Uterus (tissue), 4 donors: ENCODE results near the gene DDX25. TPM values are rescaled to one million over a fixed set of nuclear protein-coding genes. Genes with fewer than 3 reads are reported as not detected.

Source experiments
- DNase-seq, 2 donors: peaks; one replicate each; pipeline ENCODE4 v3.0.0-alpha.2; 2019 to 2020
- H3K27ac ChIP-seq, 2 donors: fragments of 200-600 bp; sonication (generic); 1 replicate in 1 of 2; 2 replicates in 1 of 2; pipeline ENCODE4 v1.5.1; 2016 to 2018
- H3K27me3 ChIP-seq, 2 donors: fragments of 200-600 bp; sonication (generic); one replicate each; pipeline ENCODE4 v1.5.1; 2018 to 2019; ENCODE audit warnings: control low read depth in 1 of 2
- H3K36me3 ChIP-seq, 2 donors: fragments of 200-600 bp; sonication (generic); one replicate each; pipeline ENCODE4 v1.5.1; 2019; ENCODE audit warnings: control low read depth in 1 of 2
- H3K4me1 ChIP-seq, 2 donors: fragments of 200-600 bp; sonication (generic); one replicate each; pipeline ENCODE4 v1.5.1; 2018 to 2019; ENCODE audit warnings: control low read depth in 1 of 2
- H3K4me3 ChIP-seq, 2 donors: fragments of 200-600 bp; sonication (generic); 1 replicate in 1 of 2; 2 replicates in 1 of 2; pipeline ENCODE4 v1.5.1; 2018 to 2019; ENCODE audit warnings: mild to moderate bottlenecking in 1 of 2
- H3K9me3 ChIP-seq, 2 donors: fragments of 200-600 bp; sonication (generic); one replicate each; pipeline ENCODE4 v1.5.1; 2019; ENCODE audit warnings: control low read depth in 1 of 2
- POLR2A ChIP-seq, 2 donors: fragments of 450-650 bp; IDR thresholded peaks; one replicate each; pipeline ENCODE4 v1.6.1; 2016; ENCODE audit warnings: antibody characterized with exemption in 2 of 2, mild to moderate bottlenecking in 1 of 2, moderate library complexity in 1 of 2
- intact Hi-C: fragments of 100-400 bp; cut with DNase I; formaldehyde crosslinking; loops from one replicate; pipeline ENCODE4 v1.15.1; 2023; ENCODE audit warnings: low total_unique reads
- total RNA-seq, 4 donors: library from RNA; depleted of rRNA in 3 of 4; stranded (reverse); fragments of >200 nt in 3 of 4; gene quantifications; one replicate each; pipeline versions ENCODE4 v1.1.0 to v1.2.4, GENCODE V29; 2014 to 2023
- TF ChIP-seq, protein P1 (sequence below), 4 experiments: fragments of 200-600 bp in 2 of 4; fragments of 450-650 bp in 2 of 4; sonication (generic) in 2 of 4; IDR thresholded peaks; one replicate each; pipeline ENCODE4 v1.5.1; 2016 to 2019; ENCODE audit warnings: antibody characterized with exemption in 4 of 4, mild to moderate bottlenecking in 2 of 4, moderate library complexity in 1 of 4
- donor health status: DM: yes; HTN: yes; CAD: no.

Gene DDX25
- total RNA-seq, 4 donors from 2014 or later = 0.46 to 1.1 TPM; not detected in 2

DNA sequence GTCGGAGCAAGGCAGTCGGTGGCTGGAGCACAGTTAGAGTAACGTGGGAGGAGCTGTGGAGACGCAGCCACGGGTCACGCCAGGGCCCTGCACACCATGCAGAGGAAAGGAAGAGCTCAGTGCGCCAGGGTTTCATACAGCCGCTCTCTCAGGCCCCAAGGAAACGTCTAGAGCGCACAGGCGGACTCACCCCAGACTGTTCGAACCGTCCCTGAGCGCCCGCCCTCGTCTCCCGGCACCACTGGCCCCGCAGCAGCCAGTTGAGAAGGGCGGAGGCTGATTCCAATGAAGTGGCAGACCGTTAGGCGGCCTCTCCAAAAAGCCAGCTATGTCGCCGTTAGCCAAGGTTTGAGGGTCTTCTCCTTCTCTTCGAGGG lies 17.3 kb upstream of the DDX25 start:
- intact Hi-C loops = no loop called here
- H3K9me3 ChIP-seq = no peaks in the 10 kb centered on the region
- H3K36me3 ChIP-seq = no peaks in the 10 kb centered on the region
- no peaks in the 10 kb centered on the region for H3K4me1 ChIP-seq
- H3K27me3 ChIP-seq = no peaks in the 10 kb centered on the region
- H3K4me3 ChIP-seq = peak overlapping the region; percentile 61 to 91
- peak; percentile 29 to 46 for DNase-seq
- H3K27ac ChIP-seq = peak overlapping the region; percentile 87 to 96
- TF ChIP-seq, protein P1, sequence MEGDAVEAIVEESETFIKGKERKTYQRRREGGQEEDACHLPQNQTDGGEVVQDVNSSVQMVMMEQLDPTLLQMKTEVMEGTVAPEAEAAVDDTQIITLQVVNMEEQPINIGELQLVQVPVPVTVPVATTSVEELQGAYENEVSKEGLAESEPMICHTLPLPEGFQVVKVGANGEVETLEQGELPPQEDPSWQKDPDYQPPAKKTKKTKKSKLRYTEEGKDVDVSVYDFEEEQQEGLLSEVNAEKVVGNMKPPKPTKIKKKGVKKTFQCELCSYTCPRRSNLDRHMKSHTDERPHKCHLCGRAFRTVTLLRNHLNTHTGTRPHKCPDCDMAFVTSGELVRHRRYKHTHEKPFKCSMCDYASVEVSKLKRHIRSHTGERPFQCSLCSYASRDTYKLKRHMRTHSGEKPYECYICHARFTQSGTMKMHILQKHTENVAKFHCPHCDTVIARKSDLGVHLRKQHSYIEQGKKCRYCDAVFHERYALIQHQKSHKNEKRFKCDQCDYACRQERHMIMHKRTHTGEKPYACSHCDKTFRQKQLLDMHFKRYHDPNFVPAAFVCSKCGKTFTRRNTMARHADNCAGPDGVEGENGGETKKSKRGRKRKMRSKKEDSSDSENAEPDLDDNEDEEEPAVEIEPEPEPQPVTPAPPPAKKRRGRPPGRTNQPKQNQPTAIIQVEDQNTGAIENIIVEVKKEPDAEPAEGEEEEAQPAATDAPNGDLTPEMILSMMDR (IDR thresholded peaks at IDR 0.05) = no peak
- TF ChIP-seq POLR2A (IDR thresholded peaks at IDR 0.05) = no peak

DNA sequence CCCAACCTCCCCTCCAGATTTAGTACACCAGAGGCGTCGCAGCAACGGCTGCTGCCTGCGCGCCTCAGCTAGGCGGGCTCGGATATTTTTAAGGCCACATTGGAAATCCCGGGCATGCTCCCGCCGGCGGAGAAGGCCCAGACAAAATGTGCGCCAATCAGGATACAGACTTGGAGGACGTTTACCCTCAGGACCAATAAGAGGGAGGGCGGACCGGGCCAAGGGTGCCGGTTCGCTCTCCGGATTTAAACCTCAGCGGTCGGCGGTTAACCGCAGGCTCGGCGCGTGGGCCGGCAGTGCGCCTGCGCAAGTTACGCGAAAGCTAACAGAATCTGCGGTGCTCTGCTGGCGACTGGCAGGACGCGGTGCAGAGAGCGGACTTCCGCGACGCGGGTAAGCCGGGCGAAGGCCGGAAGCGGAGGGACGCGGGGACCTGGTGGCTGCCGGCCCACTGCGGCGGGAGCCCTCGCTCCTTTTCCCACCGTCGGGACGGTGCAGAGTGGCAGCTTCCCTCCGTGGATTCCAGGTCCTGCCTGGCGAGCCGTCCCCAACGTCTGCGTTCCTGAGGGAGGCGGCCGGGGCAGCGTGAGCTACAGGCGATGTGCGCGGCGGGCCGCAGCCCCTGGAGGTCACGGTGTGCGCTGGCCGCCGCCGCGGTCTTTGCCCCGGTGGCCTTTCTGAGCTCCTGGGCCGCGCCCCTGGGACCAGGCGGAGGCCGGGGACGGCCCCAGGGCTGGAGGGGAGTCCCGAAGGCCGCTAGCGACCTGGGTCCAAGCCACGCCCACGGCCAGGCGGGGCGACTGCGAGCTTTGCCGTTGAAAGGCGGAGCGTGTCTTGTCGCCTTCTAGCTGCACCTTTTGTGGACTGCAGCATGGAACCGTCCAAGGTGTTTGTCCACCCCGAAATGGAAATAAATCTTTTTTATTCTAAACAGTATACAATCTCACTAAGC lies 16.7 kb upstream of the DDX25 start, which contains the start of gene HYLS1:
HYLS1 (plus strand) TSS at position 296 of the 952 bp plus-strand sequence. CDS start 11,701 bp downstream, outside the sequence.
- no peaks in the 10 kb centered on the region for H3K4me1 ChIP-seq
- peak within 1 kb of the TSS; percentile 87 to 96 for H3K27ac ChIP-seq
- TF ChIP-seq, protein P1 (IDR thresholded peaks at IDR 0.05) = peak; percentile 10 to 42 (median 26)
- TF ChIP-seq POLR2A (IDR thresholded peaks at IDR 0.05) = peak; percentile 68 to 72
- H3K9me3 ChIP-seq = no peaks in the 10 kb centered on the region
- H3K27me3 ChIP-seq = no peaks in the 10 kb centered on the region
- peak; percentile 92 to 93 for DNase-seq
- peak within 1 kb of the TSS; percentile 61 to 91 for H3K4me3 ChIP-seq
- H3K36me3 ChIP-seq = no peaks in the 10 kb centered on the region
- intact Hi-C loops = no loop called here

DNA sequence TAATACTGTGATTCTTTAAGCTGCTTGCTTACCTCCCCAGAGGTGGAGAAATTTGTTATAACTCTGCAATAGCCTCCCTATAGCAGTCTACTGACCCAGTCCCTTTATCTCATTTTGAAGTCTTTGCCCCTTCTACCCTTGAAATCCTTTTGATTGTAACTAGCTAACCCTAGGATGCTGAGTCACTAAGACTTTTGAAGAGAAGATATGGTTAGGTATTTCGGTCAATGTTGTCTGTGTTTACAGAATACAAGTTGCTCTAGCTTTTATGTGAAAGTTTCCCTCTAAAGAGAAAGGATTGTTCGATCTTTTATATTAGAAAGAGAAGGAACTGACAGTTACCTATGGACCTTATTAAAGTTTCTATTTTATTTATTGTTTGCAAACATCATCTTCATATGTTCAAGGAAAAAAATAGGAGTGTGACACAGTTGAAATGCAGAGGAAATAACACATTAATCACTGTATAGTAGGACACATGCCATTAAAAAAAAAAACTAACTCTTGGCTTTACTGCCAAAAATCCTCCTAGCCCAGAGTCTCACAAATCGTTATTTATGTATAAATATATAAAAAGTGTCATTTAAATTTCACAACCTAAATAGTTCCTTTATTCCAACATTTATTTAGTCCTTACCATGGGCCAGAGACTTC lies 13.7 kb upstream of the DDX25 start:
- Histone ChIP-seq H3K4me3 (no peak overlapping the region), H3K36me3 (no peaks in the 10 kb centered on the region), H3K27ac (no peak overlapping the region), H3K4me1 (no peaks in the 10 kb centered on the region), H3K27me3 (no peaks in the 10 kb centered on the region), H3K9me3 (no peaks in the 10 kb centered on the region)
- TF ChIP-seq, protein P1 (IDR thresholded peaks at IDR 0.05) = no peak
- no peak for TF ChIP-seq POLR2A (IDR thresholded peaks at IDR 0.05)
- intact Hi-C loops = no loop called here
- DNase-seq = no peak

DNA sequence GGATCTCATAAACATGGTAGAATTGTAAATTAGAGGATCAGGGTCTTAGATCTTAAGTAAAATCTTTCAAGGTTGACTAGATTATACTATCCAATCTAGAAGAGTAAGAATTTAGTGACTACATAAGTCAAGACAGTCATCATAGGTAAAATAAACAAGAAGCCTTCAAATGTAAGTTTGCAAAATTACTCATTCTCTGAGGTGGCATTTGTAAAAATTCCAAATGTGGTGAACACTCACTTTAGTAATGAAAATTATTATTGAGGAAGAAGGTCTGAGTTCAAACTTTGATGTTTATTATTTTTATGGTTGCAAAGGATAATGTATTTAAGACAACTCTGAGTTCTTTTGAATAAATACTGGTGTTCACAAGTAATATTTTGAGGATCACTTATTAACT lies 12.2 kb upstream of the DDX25 start:
- H3K36me3 ChIP-seq = no peaks in the 10 kb centered on the region
- no peak overlapping the region for H3K27ac ChIP-seq
- H3K4me1 ChIP-seq = no peaks in the 10 kb centered on the region
- no peak for DNase-seq
- no peaks in the 10 kb centered on the region for H3K27me3 ChIP-seq
- no peak overlapping the region for H3K4me3 ChIP-seq
- intact Hi-C loops = no loop called here
- TF ChIP-seq, protein P1 (IDR thresholded peaks at IDR 0.05) = no peak
- TF ChIP-seq POLR2A (IDR thresholded peaks at IDR 0.05) = no peak
- no peaks in the 10 kb centered on the region for H3K9me3 ChIP-seq

DNA sequence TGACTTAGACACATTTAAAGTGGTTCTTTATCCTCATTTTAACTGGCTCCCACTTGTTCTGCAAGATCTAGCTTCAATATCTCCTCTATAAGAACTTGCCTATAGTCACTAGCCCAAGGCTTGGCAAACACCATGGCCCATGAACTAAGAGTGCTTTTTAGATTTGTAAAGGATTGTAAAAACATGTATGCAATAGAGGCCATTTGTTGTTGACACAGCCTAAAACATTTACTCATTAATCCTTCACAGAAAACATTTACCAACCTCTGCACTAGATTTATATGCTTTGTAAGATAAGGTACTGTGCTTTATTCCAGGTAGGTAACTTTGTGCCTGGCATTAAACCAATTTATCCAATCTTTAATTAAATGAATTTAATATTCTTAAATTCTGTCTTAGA lies 11.3 kb upstream of the DDX25 start:
- TF ChIP-seq, protein P1 (IDR thresholded peaks at IDR 0.05) = no peak
- no peak for TF ChIP-seq POLR2A (IDR thresholded peaks at IDR 0.05)
- Histone ChIP-seq H3K4me3 (no peak overlapping the region), H3K27ac (no peak overlapping the region), H3K9me3 (no peaks in the 10 kb centered on the region), H3K27me3 (no peaks in the 10 kb centered on the region), H3K36me3 (no peaks in the 10 kb centered on the region), H3K4me1 (no peaks in the 10 kb centered on the region)
- intact Hi-C loops = no loop called here
- no peak for DNase-seq
